Astrocyte (in vitro differentiated cells and primary cell): ENCODE measurements around the gene BFSP2.

Experiments
- EZH2 ChIP-seq: IDR thresholded peaks from 2 replicates; pipeline ENCODE4 v1.6.1; 2012; ENCODE audit warnings: mild to moderate bottlenecking, low read length, inconsistent platforms; ENCODE audit not compliant: insufficient read depth
- TF ChIP-seq, protein P1 (sequence below): IDR thresholded peaks from 2 replicates; pipeline ENCODE4 v1.5.1; 2011; ENCODE audit warnings: low read depth, mild to moderate bottlenecking, inconsistent platforms, low read length, moderate library complexity; ENCODE audit not compliant: insufficient read depth

DNA sequence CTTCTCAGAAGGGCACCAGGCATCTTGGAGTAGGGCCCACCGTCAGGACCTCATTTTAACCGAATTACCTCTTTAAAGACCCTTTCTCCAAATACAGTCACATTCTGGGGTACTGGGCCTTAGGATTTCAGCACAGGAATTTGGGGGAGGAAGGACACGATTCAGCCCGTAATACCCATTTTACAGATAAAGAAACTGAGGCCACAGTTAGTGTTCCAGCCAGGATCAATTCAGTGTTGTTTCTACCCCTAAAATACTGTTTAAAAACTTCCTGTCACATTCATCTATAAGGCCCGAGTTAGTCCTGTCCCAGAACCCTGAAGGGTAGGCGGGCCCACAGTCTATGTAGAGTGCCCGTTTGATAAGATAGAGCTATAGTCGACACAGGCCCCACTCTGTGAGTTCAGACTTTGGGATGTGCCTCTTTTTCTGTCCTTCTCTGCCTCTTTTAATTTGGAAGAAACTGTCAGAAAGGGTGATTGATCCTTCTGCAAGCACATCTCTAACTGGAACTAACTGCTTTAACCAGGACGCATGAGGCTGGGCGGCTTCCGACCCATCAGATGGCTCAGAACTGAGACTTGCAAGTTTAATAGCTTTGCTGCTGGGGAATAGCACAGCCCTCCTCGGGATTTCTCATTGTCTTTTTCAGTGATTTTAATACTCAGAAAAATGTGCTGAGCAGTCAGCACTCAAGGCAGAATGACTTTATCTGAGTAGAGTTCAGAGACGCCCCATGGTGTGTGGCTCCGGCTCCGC lies 19.5 kb downstream of the BFSP2 start:
- TF ChIP-seq EZH2 = no peak
- TF ChIP-seq, protein P1, sequence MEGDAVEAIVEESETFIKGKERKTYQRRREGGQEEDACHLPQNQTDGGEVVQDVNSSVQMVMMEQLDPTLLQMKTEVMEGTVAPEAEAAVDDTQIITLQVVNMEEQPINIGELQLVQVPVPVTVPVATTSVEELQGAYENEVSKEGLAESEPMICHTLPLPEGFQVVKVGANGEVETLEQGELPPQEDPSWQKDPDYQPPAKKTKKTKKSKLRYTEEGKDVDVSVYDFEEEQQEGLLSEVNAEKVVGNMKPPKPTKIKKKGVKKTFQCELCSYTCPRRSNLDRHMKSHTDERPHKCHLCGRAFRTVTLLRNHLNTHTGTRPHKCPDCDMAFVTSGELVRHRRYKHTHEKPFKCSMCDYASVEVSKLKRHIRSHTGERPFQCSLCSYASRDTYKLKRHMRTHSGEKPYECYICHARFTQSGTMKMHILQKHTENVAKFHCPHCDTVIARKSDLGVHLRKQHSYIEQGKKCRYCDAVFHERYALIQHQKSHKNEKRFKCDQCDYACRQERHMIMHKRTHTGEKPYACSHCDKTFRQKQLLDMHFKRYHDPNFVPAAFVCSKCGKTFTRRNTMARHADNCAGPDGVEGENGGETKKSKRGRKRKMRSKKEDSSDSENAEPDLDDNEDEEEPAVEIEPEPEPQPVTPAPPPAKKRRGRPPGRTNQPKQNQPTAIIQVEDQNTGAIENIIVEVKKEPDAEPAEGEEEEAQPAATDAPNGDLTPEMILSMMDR = no peak
